Retinal pigment epithelial cell (primary cell): ENCODE results near the gene KRTAP5-5.

Experiments used
- DNase-seq: peaks from one replicate; pipeline ENCODE4 v3.0.0-alpha.2; 2010; ENCODE audit warnings: low read depth
- H3K4me3 ChIP-seq: 2 replicates; pipeline ENCODE4 v1.5.1; 2011; ENCODE audit warnings: mild to moderate bottlenecking, low read length, control low read depth, moderate library complexity
- TF ChIP-seq, protein P1 (sequence below): conservative IDR thresholded peaks from 2 replicates; pipeline ENCODE4 v1.5.1; 2011; ENCODE audit warnings: low read depth, low read length, control low read depth, inconsistent platforms

The KRTAP5-5 gene

GRCh38 chr11:1648653-1649420 is 19.3 kb downstream of the KRTAP5-5 start:
- H3K4me3 ChIP-seq: no peak overlapping the region
- TF ChIP-seq, protein P1, sequence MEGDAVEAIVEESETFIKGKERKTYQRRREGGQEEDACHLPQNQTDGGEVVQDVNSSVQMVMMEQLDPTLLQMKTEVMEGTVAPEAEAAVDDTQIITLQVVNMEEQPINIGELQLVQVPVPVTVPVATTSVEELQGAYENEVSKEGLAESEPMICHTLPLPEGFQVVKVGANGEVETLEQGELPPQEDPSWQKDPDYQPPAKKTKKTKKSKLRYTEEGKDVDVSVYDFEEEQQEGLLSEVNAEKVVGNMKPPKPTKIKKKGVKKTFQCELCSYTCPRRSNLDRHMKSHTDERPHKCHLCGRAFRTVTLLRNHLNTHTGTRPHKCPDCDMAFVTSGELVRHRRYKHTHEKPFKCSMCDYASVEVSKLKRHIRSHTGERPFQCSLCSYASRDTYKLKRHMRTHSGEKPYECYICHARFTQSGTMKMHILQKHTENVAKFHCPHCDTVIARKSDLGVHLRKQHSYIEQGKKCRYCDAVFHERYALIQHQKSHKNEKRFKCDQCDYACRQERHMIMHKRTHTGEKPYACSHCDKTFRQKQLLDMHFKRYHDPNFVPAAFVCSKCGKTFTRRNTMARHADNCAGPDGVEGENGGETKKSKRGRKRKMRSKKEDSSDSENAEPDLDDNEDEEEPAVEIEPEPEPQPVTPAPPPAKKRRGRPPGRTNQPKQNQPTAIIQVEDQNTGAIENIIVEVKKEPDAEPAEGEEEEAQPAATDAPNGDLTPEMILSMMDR: no peak
- no peak for DNase-seq

DNA sequence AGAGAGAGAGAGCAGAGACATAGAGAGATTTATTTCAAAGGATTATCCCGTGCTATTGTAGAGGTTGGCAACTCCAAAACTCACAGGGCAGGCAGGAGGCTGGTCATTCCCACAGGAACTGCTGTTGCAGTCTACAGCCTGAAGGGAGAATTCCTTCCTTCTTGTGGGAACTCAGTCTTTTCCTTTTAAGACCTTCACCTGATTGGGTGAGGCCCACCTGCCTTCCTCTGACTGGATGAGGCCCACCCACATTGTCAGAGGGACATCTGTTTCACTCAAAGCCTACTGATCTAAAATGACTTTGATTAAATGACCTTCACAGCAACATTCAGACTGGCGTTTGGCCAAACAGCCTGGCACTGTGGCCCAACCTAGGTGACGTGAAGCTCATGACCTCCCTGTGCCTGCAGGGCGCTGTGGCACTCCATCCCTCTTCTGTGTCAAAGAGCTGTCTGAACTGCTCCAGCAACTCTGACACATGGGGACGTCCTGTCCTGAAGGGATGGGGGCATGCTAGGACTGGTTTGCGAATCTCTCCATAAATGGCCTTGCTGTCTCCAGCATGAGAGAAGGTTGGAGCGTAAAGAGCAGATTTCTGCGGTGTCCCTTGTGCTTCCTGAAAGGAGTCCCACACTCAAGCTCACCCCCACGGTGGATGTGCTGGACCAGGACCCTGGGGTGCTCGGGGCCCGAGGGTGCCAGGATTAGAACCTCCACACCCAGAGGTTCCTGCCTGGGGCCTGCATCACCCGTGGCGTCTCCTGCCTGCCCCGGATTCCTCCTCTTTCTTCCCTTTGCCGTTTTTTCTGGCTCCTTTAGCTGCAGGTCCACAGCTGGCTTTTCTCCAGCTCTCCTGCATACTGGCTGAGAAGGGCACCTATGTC is 20.7 kb downstream of the KRTAP5-5 start:
- TF ChIP-seq, protein P1: no peak
- no peak overlapping the region for H3K4me3 ChIP-seq
- no peak for DNase-seq

GRCh38 chr11:1650918-1651262 is 21.3 kb downstream of the KRTAP5-5 start:
- TF ChIP-seq, protein P1: no peak
- no peak for DNase-seq
- no peak overlapping the region for H3K4me3 ChIP-seq

DNA sequence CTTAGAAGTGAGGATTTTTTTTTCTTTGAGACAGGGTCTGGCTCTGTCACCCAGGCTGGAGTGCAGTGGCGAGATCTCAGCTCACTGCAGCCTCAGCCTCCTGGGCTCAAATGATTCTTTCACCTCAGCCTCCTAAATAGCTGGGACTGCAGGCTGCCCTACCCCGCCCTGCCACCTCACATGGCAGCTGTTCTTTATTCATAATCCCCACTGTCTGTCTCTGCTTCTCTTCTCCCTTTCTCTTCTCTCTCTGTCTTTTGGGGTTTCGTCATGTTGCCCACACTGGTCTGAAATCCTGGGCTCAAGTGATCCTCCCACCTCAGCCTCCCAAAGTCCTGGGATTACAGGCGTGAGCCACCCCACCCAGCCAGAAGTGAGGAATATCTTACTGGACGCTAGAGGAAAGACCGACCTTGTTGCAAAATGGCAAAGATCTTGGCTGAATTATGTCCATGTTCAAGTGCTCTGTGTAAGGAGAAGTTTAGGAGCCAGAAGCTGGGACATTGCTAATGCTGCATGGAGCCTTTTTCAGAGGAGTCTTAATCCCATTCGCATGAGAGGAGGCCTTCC is 21.9 kb downstream of the KRTAP5-5 start:
- TF ChIP-seq, protein P1: no peak
- no peak overlapping the region for H3K4me3 ChIP-seq
- DNase-seq: no peak

- TF ChIP-seq, protein P1: no peak
- no peak for DNase-seq
- H3K4me3 ChIP-seq: no peak overlapping the region
Observed at GRCh38 chr11:1652026-1652425, 22.5 kb downstream of the KRTAP5-5 start.

GRCh38 chr11:1652442-1652770 is 22.8 kb downstream of the KRTAP5-5 start:
- TF ChIP-seq, protein P1: no peak
- DNase-seq: no peak
- H3K4me3 ChIP-seq: no peak overlapping the region
